MG63 (cell line): ENCODE measurements around the gene HUS1B. TPM values are rescaled to one million over a fixed set of nuclear protein-coding genes. Genes with fewer than 3 reads are reported as not detected.

Experiments
- DNase-seq: peaks from one replicate; pipeline ENCODE4 v3.0.0-alpha.2; 2020
- H3K27me3 ChIP-seq: fragments of 250-450 bp; sonication (Bioruptor Pico); 2 replicates; pipeline ENCODE4 v1.5.1; 2020; ENCODE audit warnings: mild to moderate bottlenecking, moderate library complexity
- H3K36me3 ChIP-seq: fragments of 250-450 bp; sonication (Bioruptor Pico); 2 replicates; pipeline ENCODE4 v1.5.1; 2020; ENCODE audit warnings: mild to moderate bottlenecking, moderate library complexity
- H3K4me3 ChIP-seq: fragments of 250-450 bp; sonication (Bioruptor Pico); 2 replicates; pipeline ENCODE4 v1.5.1; 2020; ENCODE audit warnings: mild to moderate bottlenecking, moderate library complexity
- H3K9me3 ChIP-seq: fragments of 250-450 bp; sonication (Bioruptor Pico); 2 replicates; pipeline ENCODE4 v1.5.1; 2020; ENCODE audit warnings: mild to moderate bottlenecking, moderate library complexity
- total RNA-seq: library from RNA; depleted of rRNA; stranded (reverse); fragments of >200 nt; shearing (Covaris generic); gene quantifications from 2 replicates; pipeline ENCODE4 v1.2.3, GENCODE V29; 2014; ENCODE audit warnings: low replicate concordance

The HUS1B gene
- total RNA-seq, 1 experiment from 2014 or later, result not detected

GRCh38 chr6:654136-654535 is 2.8 kb downstream of the HUS1B start:
- Histone ChIP-seq H3K27me3 (no peaks in the 10 kb centered on the region), H3K36me3 (no peaks in the 10 kb centered on the region), H3K9me3 (no peaks in the 10 kb centered on the region), H3K4me3 (no peak overlapping the region)
- no peak for DNase-seq

GRCh38 chr6:652865-653264 is 4.0 kb downstream of the HUS1B start:
- Histone ChIP-seq H3K27me3 (no peaks in the 10 kb centered on the region), H3K9me3 (no peaks in the 10 kb centered on the region), H3K4me3 (no peak overlapping the region), H3K36me3 (no peaks in the 10 kb centered on the region)
- no peak for DNase-seq

- no peak overlapping the region for H3K4me3 ChIP-seq
- no peak for DNase-seq
- H3K9me3 ChIP-seq, result no peaks in the 10 kb centered on the region
- no peaks in the 10 kb centered on the region for H3K36me3 ChIP-seq
- no peaks in the 10 kb centered on the region for H3K27me3 ChIP-seq
Observed at GRCh38 chr6:650098-650497, 6.8 kb downstream of the HUS1B start.

GRCh38 chr6:642805-643204 is 14.1 kb downstream of the HUS1B start:
- Histone ChIP-seq H3K4me3 (no peak overlapping the region), H3K9me3 (no peaks in the 10 kb centered on the region), H3K36me3 (no peaks in the 10 kb centered on the region), H3K27me3 (no peaks in the 10 kb centered on the region)
- no peak for DNase-seq

GRCh38 chr6:641225-641985 is 15.5 kb downstream of the HUS1B start:
- H3K27me3 ChIP-seq, result no peaks in the 10 kb centered on the region
- no peak overlapping the region for H3K4me3 ChIP-seq
- H3K9me3 ChIP-seq, result no peaks in the 10 kb centered on the region
- DNase-seq, result no peak
- no peaks in the 10 kb centered on the region for H3K36me3 ChIP-seq

GRCh38 chr6:636488-636887 is 20.4 kb downstream of the HUS1B start:
- H3K36me3 ChIP-seq, result no peaks in the 10 kb centered on the region
- no peaks in the 10 kb centered on the region for H3K27me3 ChIP-seq
- DNase-seq, result no peak
- no peak overlapping the region for H3K4me3 ChIP-seq
- H3K9me3 ChIP-seq, result no peaks in the 10 kb centered on the region

GRCh38 chr6:635233-635632 is 21.7 kb downstream of the HUS1B start:
- H3K4me3 ChIP-seq, result no peak overlapping the region
- no peaks in the 10 kb centered on the region for H3K36me3 ChIP-seq
- H3K9me3 ChIP-seq, result no peaks in the 10 kb centered on the region
- no peak for DNase-seq
- H3K27me3 ChIP-seq, result no peaks in the 10 kb centered on the region

GRCh38 chr6:633611-634010 is 23.3 kb downstream of the HUS1B start:
- Histone ChIP-seq H3K9me3 (no peaks in the 10 kb centered on the region), H3K4me3 (no peak overlapping the region), H3K27me3 (no peaks in the 10 kb centered on the region), H3K36me3 (no peaks in the 10 kb centered on the region)
- no peak for DNase-seq

GRCh38 chr6:628766-629165 is 28.1 kb downstream of the HUS1B start:
- no peak overlapping the region for H3K4me3 ChIP-seq
- H3K9me3 ChIP-seq, result no peaks in the 10 kb centered on the region
- no peaks in the 10 kb centered on the region for H3K36me3 ChIP-seq
- no peaks in the 10 kb centered on the region for H3K27me3 ChIP-seq
- no peak for DNase-seq

GRCh38 chr6:626236-626635 is 30.7 kb downstream of the HUS1B start:
- H3K9me3 ChIP-seq, result no peaks in the 10 kb centered on the region
- no peaks in the 10 kb centered on the region for H3K27me3 ChIP-seq
- DNase-seq, result no peak
- H3K36me3 ChIP-seq, result no peaks in the 10 kb centered on the region
- no peak overlapping the region for H3K4me3 ChIP-seq

GRCh38 chr6:624979-625378 is 31.9 kb downstream of the HUS1B start:
- Histone ChIP-seq H3K36me3 (no peaks in the 10 kb centered on the region), H3K4me3 (no peak overlapping the region), H3K9me3 (no peaks in the 10 kb centered on the region), H3K27me3 (no peaks in the 10 kb centered on the region)
- DNase-seq, result no peak

GRCh38 chr6:622462-622861 is 34.4 kb downstream of the HUS1B start:
- Histone ChIP-seq H3K27me3 (no peaks in the 10 kb centered on the region), H3K36me3 (no peaks in the 10 kb centered on the region), H3K9me3 (no peaks in the 10 kb centered on the region), H3K4me3 (no peak overlapping the region)
- DNase-seq, result no peak

GRCh38 chr6:621931-622330 is 35.0 kb downstream of the HUS1B start:
- Histone ChIP-seq H3K36me3 (no peaks in the 10 kb centered on the region), H3K27me3 (no peaks in the 10 kb centered on the region), H3K4me3 (no peak overlapping the region), H3K9me3 (no peaks in the 10 kb centered on the region)
- DNase-seq, result no peak

GRCh38 chr6:620950-621349 is 36.0 kb downstream of the HUS1B start:
- no peaks in the 10 kb centered on the region for H3K36me3 ChIP-seq
- no peaks in the 10 kb centered on the region for H3K9me3 ChIP-seq
- no peak overlapping the region for H3K4me3 ChIP-seq
- H3K27me3 ChIP-seq, result no peaks in the 10 kb centered on the region
- DNase-seq, result no peak

GRCh38 chr6:620166-620565 is 36.7 kb downstream of the HUS1B start:
- H3K9me3 ChIP-seq, result no peaks in the 10 kb centered on the region
- no peaks in the 10 kb centered on the region for H3K36me3 ChIP-seq
- no peak for DNase-seq
- no peak overlapping the region for H3K4me3 ChIP-seq
- no peaks in the 10 kb centered on the region for H3K27me3 ChIP-seq

- no peak for DNase-seq
- H3K36me3 ChIP-seq, result no peaks in the 10 kb centered on the region
Observed at GRCh38 chr6:617456-618100, 39.3 kb downstream of the HUS1B start.

GRCh38 chr6:613981-614380 is 42.9 kb downstream of the HUS1B start:
- Histone ChIP-seq H3K4me3 (no peak overlapping the region), H3K36me3 (no peaks in the 10 kb centered on the region), H3K9me3 (no peaks in the 10 kb centered on the region), H3K27me3 (no peaks in the 10 kb centered on the region)
- DNase-seq, result no peak

More at GRCh38 chr6:617456-618100, 39.3 kb downstream of the HUS1B start:
- no peaks in the 10 kb centered on the region for H3K9me3 ChIP-seq
- H3K27me3 ChIP-seq, result no peaks in the 10 kb centered on the region
- H3K4me3 ChIP-seq, result no peak overlapping the region

- no peak for DNase-seq
- H3K27me3 ChIP-seq, result no peaks in the 10 kb centered on the region
- no peaks in the 10 kb centered on the region for H3K36me3 ChIP-seq
- H3K9me3 ChIP-seq, result no peaks in the 10 kb centered on the region
- H3K4me3 ChIP-seq, result no peak overlapping the region
Observed at GRCh38 chr6:611928-612327, 45.0 kb downstream of the HUS1B start.
